CD4-positive, alpha-beta memory T cell (primary cell): ENCODE data around the gene HGD. TPM values are rescaled to one million over a fixed set of nuclear protein-coding genes. Genes with fewer than 3 reads are reported as not detected.

Experiments
- CTCF ChIA-PET: fragments of 350-600 bp; sonication (Branson Sonifier 250); formaldehyde crosslinking; loops from one replicate; lab custom pipeline; 2021; ENCODE audit warnings: inconsistent platforms; ENCODE audit not compliant: partially characterized antibody; lab: Charles Lee
- POLR2A ChIA-PET: fragments of 350-600 bp; sonication (Branson Sonifier 250); formaldehyde crosslinking; loops from one replicate; lab custom pipeline; 2021; ENCODE audit not compliant: partially characterized antibody; lab: Charles Lee
- DNase-seq, 5 donors: peaks; one replicate each; pipeline versions ENCODE4 v3.0.0 to v3.0.0-alpha.2; 2020 to 2022; ENCODE audit warnings: mixed read lengths in 1 of 5
- H3K27ac ChIP-seq: one replicate; pipeline ENCODE4 v1.7.0; 2013; ENCODE audit warnings: low read depth, low read length
- H3K27me3 ChIP-seq: 2 replicates; pipeline ENCODE4 v1.7.0; 2013; ENCODE audit warnings: mild to moderate bottlenecking, low read length, moderate library complexity; ENCODE audit not compliant: insufficient read depth
- H3K36me3 ChIP-seq: 2 replicates; pipeline ENCODE4 v1.7.0; 2013; ENCODE audit warnings: mild to moderate bottlenecking, low read length, moderate library complexity; ENCODE audit not compliant: insufficient read depth
- H3K4me1 ChIP-seq: 2 replicates; pipeline ENCODE4 v1.7.0; 2013; ENCODE audit warnings: mild to moderate bottlenecking, low read length, moderate library complexity; ENCODE audit not compliant: insufficient read depth
- H3K4me3 ChIP-seq, 2 donors: one replicate each; pipeline ENCODE4 v1.7.0; 2013; ENCODE audit warnings: low read length in 2 of 2, mild to moderate bottlenecking in 1 of 2
- H3K9me3 ChIP-seq, 2 donors: one replicate each; pipeline ENCODE4 v1.7.0; 2013; ENCODE audit warnings: low read length in 2 of 2, control low read depth in 1 of 2; ENCODE audit not compliant: control insufficient read depth in 1 of 2
- H3K27ac Mint-ChIP-seq, 7 donors: one replicate each; pipeline ENCODE4 v1.8.0; 2020 to 2021; ENCODE audit warnings: mixed read lengths in 7 of 7, mild to moderate bottlenecking in 6 of 7, inconsistent platforms in 3 of 7, moderate library complexity in 3 of 7
- H3K27me3 Mint-ChIP-seq, 2 donors: one replicate each; pipeline ENCODE4 v1.8.0; 2020 to 2021; ENCODE audit warnings: mixed read lengths in 2 of 2
- H3K36me3 Mint-ChIP-seq, 2 donors: one replicate each; pipeline ENCODE4 v1.8.0; 2020 to 2021; ENCODE audit warnings: mixed read lengths in 2 of 2, inconsistent platforms in 1 of 2, mild to moderate bottlenecking in 1 of 2
- H3K4me1 Mint-ChIP-seq, 4 donors: one replicate each; pipeline ENCODE4 v1.8.0; 2020 to 2021; ENCODE audit warnings: mixed read lengths in 4 of 4, mild to moderate bottlenecking in 1 of 4
- H3K4me3 Mint-ChIP-seq, 8 donors: one replicate each; pipeline ENCODE4 v1.8.0; 2020 to 2021; ENCODE audit warnings: mixed read lengths in 8 of 8, mild to moderate bottlenecking in 7 of 8, moderate library complexity in 6 of 8, inconsistent platforms in 3 of 8
- H3K9me3 Mint-ChIP-seq, 8 donors: one replicate each; pipeline ENCODE4 v1.8.0; 2020 to 2021; ENCODE audit warnings: mixed read lengths in 8 of 8, mild to moderate bottlenecking in 5 of 8, inconsistent platforms in 3 of 8, moderate library complexity in 1 of 8
- intact Hi-C: fragments of 100-400 bp; cut with micrococcal nuclease; formaldehyde crosslinking; loops from one replicate; pipeline ENCODE4 v1.15.1; 2023
- polyA plus RNA-seq, 2 donors: library from polyadenylated mRNA; unstranded; fragments of 300-500 nt; fragmentation: Illumina TruSeq; gene quantifications; one replicate each; pipeline ENCODE4 v1.2.3, GENCODE V29; 2021
- total RNA-seq, 2 experiments: library from RNA; stranded (reverse); gene quantifications; one replicate each; pipeline ENCODE4 v1.2.3, GENCODE V29; 2021

HGD gene
- total and polyA plus RNA-seq, 4 experiments from 2014 or later, result 2.6 to 3.0 TPM; not detected in 2

GRCh38 chr3:120596116-120596852 is 85.8 kb downstream of the HGD start, which contains the start of gene NDUFB4:
Gene NDUFB4 (plus strand): TSS chr3:120596336. CDS start chr3:120596360, 24 bp downstream.
- DNase-seq, result peak; percentile 89 to 96 (median 96)
- peak within 1 kb of the TSS; percentile 91 to 98 (median 95) for H3K4me3 Mint-ChIP-seq
- H3K36me3 Mint-ChIP-seq, result peaks cover 6 to 17% of the 10 kb centered on the region in 2 donors
- peaks cover 0 to 4% (median 0%) of the 10 kb centered on the region in 8 donors for H3K9me3 Mint-ChIP-seq
- intact Hi-C loops, result loop anchor here (1.0 to 10.0 kb wide), 9 partner anchors 35 to 1149 kb away; partner anchors contain the start of genes COX17, GOLGB1, GSK3B and GTF2E1
- H3K9me3 ChIP-seq, result no peaks in the 10 kb centered on the region
- peak within 1 kb of the TSS; percentile 98 for H3K27ac ChIP-seq
- peaks cover 6 to 8% (median 7%) of the 10 kb centered on the region in 4 donors for H3K4me1 Mint-ChIP-seq
- H3K36me3 ChIP-seq, result peaks cover 10% of the 10 kb centered on the region
- H3K27ac Mint-ChIP-seq, result peak within 1 kb of the TSS in 6 of 7 donors; percentile 96 to 99 (median 98)
- CTCF ChIA-PET, result interaction anchor here (0.9 to 3.8 kb wide), 16 partner anchors 9 to 247 kb away, joined by 3 to 30 read pairs (median 4); partner anchors contain the start of genes GTF2E1, LRRC58 and RABL3
- H3K27me3 Mint-ChIP-seq, result no peaks in the 10 kb centered on the region
- peaks cover 30% of the 10 kb centered on the region for H3K4me1 ChIP-seq
- peak within 1 kb of the TSS; percentile 97 to 99 for H3K4me3 ChIP-seq
- POLR2A ChIA-PET, result interaction anchor here (0.8 to 4.1 kb wide), 16 partner anchors 9 to 1099 kb away, joined by 3 to 66 read pairs (median 6); partner anchors contain the start of genes GSK3B, GTF2E1, LRRC58 and RABL3
- no peaks in the 10 kb centered on the region for H3K27me3 ChIP-seq

- Mint-ChIP-seq H3K4me3 (peak overlapping the region; percentile 91 to 98 (median 95)), H3K27me3 (no peaks in the 10 kb centered on the region), H3K4me1 (peaks cover 3 to 7% (median 6%) of the 10 kb centered on the region in 4 donors), H3K36me3 (peaks cover under 1 to 12% of the 10 kb centered on the region in 2 donors), H3K27ac (peak overlapping the region in 6 of 7 donors; percentile 96 to 99 (median 98)), H3K9me3 (peaks cover 0 to 4% (median 0%) of the 10 kb centered on the region in 8 donors)
- POLR2A ChIA-PET, result interaction anchor here (0.8 to 4.1 kb wide), 15 partner anchors 10 to 1099 kb away, joined by 3 to 66 read pairs (median 6); partner anchors contain the start of genes GSK3B, GTF2E1, LRRC58 and RABL3
- H3K27ac ChIP-seq, result peak overlapping the region; percentile 98
- no peak for DNase-seq
- intact Hi-C loops, result loop anchor here (1.0 to 10.0 kb wide), 9 partner anchors 34 to 1149 kb away; partner anchors contain the start of genes COX17, GOLGB1, GSK3B and GTF2E1
- peaks cover 7% of the 10 kb centered on the region for H3K36me3 ChIP-seq
- H3K27me3 ChIP-seq, result no peaks in the 10 kb centered on the region
- no peaks in the 10 kb centered on the region for H3K9me3 ChIP-seq
- peak overlapping the region; percentile 97 to 99 for H3K4me3 ChIP-seq
- CTCF ChIA-PET, result interaction anchor here (0.9 to 3.8 kb wide), 16 partner anchors 9 to 247 kb away, joined by 3 to 30 read pairs (median 4); partner anchors contain the start of genes GTF2E1, LRRC58 and RABL3
- peaks cover 30% of the 10 kb centered on the region for H3K4me1 ChIP-seq
Measured at GRCh38 chr3:120595788-120596115, 86.3 kb downstream of the HGD start.

- no peaks in the 10 kb centered on the region for H3K36me3 ChIP-seq
- no peaks in the 10 kb centered on the region for H3K36me3 Mint-ChIP-seq
- H3K4me3 Mint-ChIP-seq, result no peak overlapping the region
- no peak for DNase-seq
- no peak overlapping the region for H3K27ac ChIP-seq
- no peak overlapping the region for H3K4me3 ChIP-seq
- no peak overlapping the region for H3K27ac Mint-ChIP-seq
- peaks cover 0 to 3% (median under 1%) of the 10 kb centered on the region in 8 donors for H3K9me3 Mint-ChIP-seq
- no peaks in the 10 kb centered on the region for H3K4me1 ChIP-seq
- H3K4me1 Mint-ChIP-seq, result no peaks in the 10 kb centered on the region
- ChIA-PET POLR2A (no interaction called here), CTCF (interaction anchor here (1.2 kb wide), 1 partner anchor 21 kb away, joined by 3 read pairs; no protein-coding TSS in a partner anchor)
- peaks cover 3 to 11% of the 10 kb centered on the region in 2 donors for H3K27me3 Mint-ChIP-seq
- no peaks in the 10 kb centered on the region for H3K9me3 ChIP-seq
- H3K27me3 ChIP-seq, result no peaks in the 10 kb centered on the region
- intact Hi-C loops, result no loop called here
Measured at GRCh38 chr3:120587332-120587975, 94.6 kb downstream of the HGD start.

Other genes starting within 250 kb of the HGD start
- under 1 TPM in 1 of 2 experiments, not detected in 1; 0.47 TPM for gene FSTL1, start 231.2 kb downstream of the HGD start, total RNA-seq
- not detected for gene FSTL1, start 231.2 kb downstream of the HGD start, polyA plus RNA-seq
- gene NDUFB4, start 85.9 kb downstream of the HGD start, total RNA-seq, result 10 to 100 TPM; 82.1 to 82.8 TPM
- gene NDUFB4, start 85.9 kb downstream of the HGD start, polyA plus RNA-seq, result 100 to 1,000 TPM; 243 to 257 TPM
- gene RABL3, start 60.3 kb upstream of the HGD start, total RNA-seq, result 10 to 100 TPM; 31.9 to 33.0 TPM
- 10 to 100 TPM; 34.7 to 37.4 TPM for gene RABL3, start 60.3 kb upstream of the HGD start, polyA plus RNA-seq
- 10 to 100 TPM; 30.0 to 30.2 TPM for gene GTF2E1, start 60.5 kb upstream of the HGD start, total RNA-seq
- 10 to 100 TPM; 15.3 to 16.1 TPM for gene GTF2E1, start 60.5 kb upstream of the HGD start, polyA plus RNA-seq
- not detected for gene STXBP5L, start 226.0 kb upstream of the HGD start, total RNA-seq
- not detected for gene STXBP5L, start 226.0 kb upstream of the HGD start, polyA plus RNA-seq